ENCODE results near the gene HES5.

DNA sequence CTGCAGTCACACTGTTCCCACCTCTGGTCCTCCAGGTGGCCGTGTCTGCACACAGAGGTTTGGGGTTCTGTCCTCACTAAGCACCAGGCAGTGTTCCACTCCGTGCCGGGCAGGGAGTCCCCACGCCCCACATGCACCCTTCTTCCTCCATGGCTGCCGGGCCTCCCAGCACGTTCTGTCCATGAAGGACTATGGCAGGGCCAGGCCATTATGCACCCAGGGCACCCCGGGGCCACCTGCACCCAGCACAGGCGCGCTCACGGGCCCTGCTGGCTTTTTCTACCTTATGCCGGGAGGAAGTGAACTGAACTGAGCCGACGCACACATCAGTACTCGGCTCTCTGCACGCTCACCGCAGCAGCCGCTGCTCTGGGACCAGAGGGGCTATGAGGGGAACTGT lies 13.9 kb downstream of the HES5 start:
- TF ChIP-seq, protein P1, sequence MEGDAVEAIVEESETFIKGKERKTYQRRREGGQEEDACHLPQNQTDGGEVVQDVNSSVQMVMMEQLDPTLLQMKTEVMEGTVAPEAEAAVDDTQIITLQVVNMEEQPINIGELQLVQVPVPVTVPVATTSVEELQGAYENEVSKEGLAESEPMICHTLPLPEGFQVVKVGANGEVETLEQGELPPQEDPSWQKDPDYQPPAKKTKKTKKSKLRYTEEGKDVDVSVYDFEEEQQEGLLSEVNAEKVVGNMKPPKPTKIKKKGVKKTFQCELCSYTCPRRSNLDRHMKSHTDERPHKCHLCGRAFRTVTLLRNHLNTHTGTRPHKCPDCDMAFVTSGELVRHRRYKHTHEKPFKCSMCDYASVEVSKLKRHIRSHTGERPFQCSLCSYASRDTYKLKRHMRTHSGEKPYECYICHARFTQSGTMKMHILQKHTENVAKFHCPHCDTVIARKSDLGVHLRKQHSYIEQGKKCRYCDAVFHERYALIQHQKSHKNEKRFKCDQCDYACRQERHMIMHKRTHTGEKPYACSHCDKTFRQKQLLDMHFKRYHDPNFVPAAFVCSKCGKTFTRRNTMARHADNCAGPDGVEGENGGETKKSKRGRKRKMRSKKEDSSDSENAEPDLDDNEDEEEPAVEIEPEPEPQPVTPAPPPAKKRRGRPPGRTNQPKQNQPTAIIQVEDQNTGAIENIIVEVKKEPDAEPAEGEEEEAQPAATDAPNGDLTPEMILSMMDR (IDR thresholded peaks at IDR 0.05) = no peak
- no peak for TF ChIP-seq POLR2A (IDR thresholded peaks at IDR 0.05)
